Measurements from ENCODE around the gene TTC28. TPM values are rescaled to one million over a fixed set of nuclear protein-coding genes. Genes with fewer than 3 reads are reported as not detected.

Gene TTC28
- total RNA-seq, 2 experiments from 2014 or later = 0.67 to 0.72 TPM

- POLR2A ChIA-PET = no interaction called here
- CTCF ChIA-PET = no interaction called here
Measured at GRCh38 chr22:28609921-28610320, 69.7 kb downstream of the TTC28 start.

- CTCF ChIA-PET = interaction anchor here (1.0 kb wide), 1 partner anchor 637 kb away, joined by 4 read pairs; no protein-coding TSS in a partner anchor
- POLR2A ChIA-PET = interaction anchor here (0.7 kb wide), 1 partner anchor 9 kb away, joined by 3 read pairs; no protein-coding TSS in a partner anchor
Measured at GRCh38 chr22:28608546-28608945, 71.1 kb downstream of the TTC28 start.

GRCh38 chr22:28607795-28608194 is 71.8 kb downstream of the TTC28 start:
- ChIA-PET CTCF (interaction anchor here (1.0 kb wide), 1 partner anchor 638 kb away, joined by 4 read pairs; no protein-coding TSS in a partner anchor), POLR2A (interaction anchor here (0.7 kb wide), 1 partner anchor 9 kb away, joined by 3 read pairs; no protein-coding TSS in a partner anchor)

- ChIA-PET CTCF (interaction anchor here (0.6 kb wide), 1 partner anchor 693 kb away, joined by 3 read pairs; no protein-coding TSS in a partner anchor), POLR2A (no interaction called here)
Measured at GRCh38 chr22:28604966-28605761, 74.5 kb downstream of the TTC28 start.

GRCh38 chr22:28601915-28602314 is 77.7 kb downstream of the TTC28 start:
- POLR2A ChIA-PET = no interaction called here

GRCh38 chr22:28600546-28601143 is 79.0 kb downstream of the TTC28 start:
- CTCF ChIA-PET = interaction anchor here (0.6 to 3.1 kb wide), 14 partner anchors 11 to 645 kb away, joined by 3 to 20 read pairs (median 3); no protein-coding TSS in a partner anchor
- POLR2A ChIA-PET = no interaction called here

More at GRCh38 chr22:28601915-28602314, 77.7 kb downstream of the TTC28 start:
- CTCF ChIA-PET = interaction anchor here (0.8 to 3.1 kb wide), 2 partner anchors 227 to 254 kb away, joined by 3 to 20 read pairs; no protein-coding TSS in a partner anchor

GRCh38 chr22:28599693-28600092 is 79.9 kb downstream of the TTC28 start:
- ChIA-PET CTCF (interaction anchor here (0.7 to 3.1 kb wide), 7 partner anchors 19 to 441 kb away, joined by 3 to 20 read pairs (median 4); no protein-coding TSS in a partner anchor), POLR2A (no interaction called here)

- ChIA-PET CTCF (no interaction called here), POLR2A (no interaction called here)
Measured at GRCh38 chr22:28597665-28598064, 82.0 kb downstream of the TTC28 start.

- ChIA-PET POLR2A (no interaction called here), CTCF (interaction anchor here (2.1 kb wide), 1 partner anchor 575 kb away, joined by 9 read pairs; no protein-coding TSS in a partner anchor)
Measured at GRCh38 chr22:28594797-28595462, 84.7 kb downstream of the TTC28 start.

GRCh38 chr22:28594076-28594796 is 85.4 kb downstream of the TTC28 start:
- POLR2A ChIA-PET = no interaction called here
- CTCF ChIA-PET = interaction anchor here (0.8 to 2.1 kb wide), 2 partner anchors 543 to 574 kb away, joined by 3 to 9 read pairs; no protein-coding TSS in a partner anchor

- ChIA-PET POLR2A (no interaction called here), CTCF (interaction anchor here (2.1 kb wide), 1 partner anchor 573 kb away, joined by 9 read pairs; no protein-coding TSS in a partner anchor)
Measured at GRCh38 chr22:28593299-28593698, 86.3 kb downstream of the TTC28 start.

- CTCF ChIA-PET = no interaction called here
Measured at GRCh38 chr22:28589102-28589750, 90.4 kb downstream of the TTC28 start.

GRCh38 chr22:28585324-28585723 is 94.3 kb downstream of the TTC28 start:
- POLR2A ChIA-PET = no interaction called here
- CTCF ChIA-PET = no interaction called here

More at GRCh38 chr22:28589102-28589750, 90.4 kb downstream of the TTC28 start:
- POLR2A ChIA-PET = no interaction called here

- ChIA-PET CTCF (no interaction called here), POLR2A (no interaction called here)
Measured at GRCh38 chr22:28582806-28583205, 96.8 kb downstream of the TTC28 start.

- ChIA-PET POLR2A (no interaction called here), CTCF (no interaction called here)
Measured at GRCh38 chr22:28581016-28581415, 98.6 kb downstream of the TTC28 start.

- POLR2A ChIA-PET = no interaction called here
- CTCF ChIA-PET = no interaction called here
Measured at GRCh38 chr22:28576162-28576561, 103.5 kb downstream of the TTC28 start.

GRCh38 chr22:28574159-28574788 is 105.4 kb downstream of the TTC28 start:
- ChIA-PET POLR2A (no interaction called here), CTCF (no interaction called here)

- POLR2A ChIA-PET = no interaction called here
- CTCF ChIA-PET = no interaction called here
Measured at GRCh38 chr22:28570696-28571373, 108.8 kb downstream of the TTC28 start.
